Measurements from ENCODE around the gene B4GALT1.

B4GALT1 gene

DNA sequence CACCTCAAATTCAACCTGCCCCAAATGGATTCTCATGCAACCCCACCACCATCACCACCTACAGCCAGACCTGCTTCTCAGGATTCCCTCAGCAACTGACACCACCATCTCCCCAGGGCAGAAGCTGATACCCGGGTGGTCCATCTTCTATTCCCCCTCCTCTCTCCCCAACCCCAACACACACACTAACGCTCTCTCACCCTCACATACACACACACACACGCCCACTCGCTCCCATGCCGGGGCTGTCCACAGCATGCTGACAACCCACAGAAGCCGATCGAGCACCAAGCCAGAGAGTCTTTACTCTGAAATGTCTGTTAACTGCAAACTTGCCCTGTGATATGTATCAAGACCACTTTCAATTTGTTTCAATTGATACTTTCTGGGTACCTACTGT, 28.4 kb downstream of the B4GALT1 start:
- FAIRE-seq, result no peak

DNA sequence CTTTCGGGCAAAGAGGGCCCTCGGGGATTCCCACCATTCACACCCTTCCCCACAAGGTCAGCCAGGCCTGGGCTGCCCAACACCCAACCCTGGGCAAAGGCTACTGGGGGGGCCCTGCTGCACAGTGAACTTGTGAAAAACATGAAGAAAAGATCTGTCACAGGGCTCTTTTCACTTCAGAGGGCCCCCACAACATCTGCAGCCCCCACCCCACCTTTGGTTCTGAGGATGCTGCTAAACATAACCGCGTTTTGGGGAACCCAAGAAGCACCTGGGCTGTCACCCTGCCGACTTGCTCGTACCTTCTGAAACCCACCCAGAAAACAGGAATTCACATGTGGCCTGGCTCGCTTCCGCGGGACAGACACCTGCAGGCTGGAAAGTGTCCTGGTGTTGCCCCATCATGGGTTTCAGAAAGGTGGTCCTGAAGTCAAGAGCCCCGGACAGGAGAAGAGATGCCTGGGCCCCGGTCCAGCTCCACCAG, 29.3 kb downstream of the B4GALT1 start:
- no peak for FAIRE-seq

DNA sequence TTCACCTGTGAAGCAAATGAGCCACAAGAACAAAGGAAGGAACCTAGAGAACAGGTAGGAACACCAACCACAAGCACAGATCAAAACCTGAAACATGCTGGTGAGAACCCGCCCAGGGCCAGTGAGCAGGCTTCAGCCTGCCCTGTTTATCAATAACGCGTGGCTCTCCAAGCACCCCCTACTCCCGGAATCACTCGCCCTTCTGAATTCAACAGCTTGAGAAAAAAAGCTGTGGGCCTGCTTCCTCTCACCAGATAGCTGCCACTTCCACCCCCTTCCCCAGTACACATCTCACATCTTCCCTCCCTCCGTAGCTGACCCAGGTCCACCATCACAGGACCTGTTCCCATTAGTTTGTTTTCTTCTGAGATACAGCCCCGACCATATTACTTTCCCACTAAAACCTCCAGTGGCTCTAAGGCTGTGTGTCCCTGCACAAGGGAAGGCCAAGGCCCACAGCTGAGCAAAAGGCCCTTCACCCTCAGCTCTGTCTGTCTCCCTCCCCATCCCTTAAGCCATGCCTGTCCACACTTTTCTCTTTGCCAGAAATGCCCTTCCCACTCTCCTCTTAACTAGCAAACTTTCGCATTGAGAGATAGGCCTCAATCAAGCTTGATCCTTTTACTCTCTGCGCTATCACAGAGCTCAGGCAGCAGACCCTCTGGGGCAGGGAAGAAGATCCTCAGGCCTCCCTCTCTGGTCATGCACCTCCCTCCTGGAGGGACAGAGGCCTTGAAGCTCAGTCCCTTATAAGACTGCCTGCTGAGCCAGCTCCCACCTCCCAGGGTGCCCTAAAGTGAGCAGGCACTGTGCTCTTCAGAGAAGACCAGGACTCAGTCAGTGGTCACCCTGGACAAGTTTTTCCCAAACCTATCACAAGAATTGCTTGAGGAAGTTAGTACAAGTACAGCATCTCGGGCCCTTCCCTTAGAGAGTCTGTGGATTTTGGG, 30.1 kb downstream of the B4GALT1 start:
- no peak for FAIRE-seq

DNA sequence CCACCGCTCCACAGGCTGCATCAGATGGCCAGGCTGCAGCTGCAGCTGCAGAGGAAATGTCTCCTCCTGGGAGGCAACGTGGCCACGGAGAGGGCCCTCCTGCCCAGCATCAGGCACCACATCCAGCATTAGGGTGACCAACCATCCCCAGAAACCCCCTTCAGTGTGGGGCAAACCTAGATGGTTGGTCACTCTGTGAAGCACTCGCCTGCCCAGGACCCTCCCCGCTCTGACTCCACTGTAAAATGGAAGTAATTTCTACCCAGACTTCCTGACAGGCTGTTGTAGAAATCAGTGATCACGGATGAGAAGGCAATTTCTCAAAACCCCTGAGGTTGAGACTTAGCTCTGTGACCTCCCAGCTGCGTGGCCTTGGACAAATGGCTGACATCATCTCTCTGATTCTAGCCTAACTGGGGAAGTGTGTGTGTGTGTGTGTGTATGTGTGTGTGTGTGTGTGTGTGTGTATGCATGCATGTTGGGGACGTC, 31.6 kb downstream of the B4GALT1 start:
- FAIRE-seq, result no peak

DNA sequence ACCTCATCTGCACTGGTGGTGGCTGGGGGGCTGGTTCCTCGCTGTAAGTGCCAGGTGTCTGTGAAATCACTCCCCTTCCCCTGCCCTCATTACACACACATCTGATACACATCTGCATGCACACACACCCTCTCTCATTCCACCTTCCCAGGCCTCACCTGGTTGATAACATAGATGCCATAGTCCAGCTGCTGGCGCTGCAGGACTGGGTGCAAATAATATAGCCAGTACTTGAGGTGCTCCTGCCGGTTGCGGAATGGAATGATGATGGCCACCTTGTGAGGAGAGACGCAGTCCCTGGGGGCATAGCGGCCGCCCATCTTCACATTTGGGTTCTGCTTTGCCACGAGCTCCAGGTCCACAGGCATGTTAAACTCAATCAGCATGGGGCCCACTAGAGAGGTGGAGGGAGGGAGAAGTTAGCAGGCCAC, 32.1 kb downstream of the B4GALT1 start:
- FAIRE-seq, result no peak

DNA sequence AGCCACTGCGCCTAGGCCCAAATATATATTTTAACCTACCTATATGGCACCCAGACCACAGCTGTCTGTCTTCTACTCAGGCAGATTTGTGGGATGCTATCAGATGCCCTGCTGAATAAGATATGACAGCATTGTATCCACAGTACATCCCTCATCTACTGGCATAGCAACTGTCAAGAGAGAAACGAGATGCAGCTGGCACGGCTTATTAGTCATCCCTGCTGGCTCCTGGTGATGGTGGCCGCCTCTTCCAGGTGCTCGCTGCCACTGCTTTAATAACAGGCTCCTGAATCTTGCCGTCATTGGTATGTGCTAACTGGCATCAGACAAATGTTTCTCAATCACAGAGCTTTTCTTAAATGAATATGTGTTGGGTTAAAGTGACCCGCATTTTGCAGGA, 34.0 kb downstream of the B4GALT1 start:
- no peak for FAIRE-seq

DNA sequence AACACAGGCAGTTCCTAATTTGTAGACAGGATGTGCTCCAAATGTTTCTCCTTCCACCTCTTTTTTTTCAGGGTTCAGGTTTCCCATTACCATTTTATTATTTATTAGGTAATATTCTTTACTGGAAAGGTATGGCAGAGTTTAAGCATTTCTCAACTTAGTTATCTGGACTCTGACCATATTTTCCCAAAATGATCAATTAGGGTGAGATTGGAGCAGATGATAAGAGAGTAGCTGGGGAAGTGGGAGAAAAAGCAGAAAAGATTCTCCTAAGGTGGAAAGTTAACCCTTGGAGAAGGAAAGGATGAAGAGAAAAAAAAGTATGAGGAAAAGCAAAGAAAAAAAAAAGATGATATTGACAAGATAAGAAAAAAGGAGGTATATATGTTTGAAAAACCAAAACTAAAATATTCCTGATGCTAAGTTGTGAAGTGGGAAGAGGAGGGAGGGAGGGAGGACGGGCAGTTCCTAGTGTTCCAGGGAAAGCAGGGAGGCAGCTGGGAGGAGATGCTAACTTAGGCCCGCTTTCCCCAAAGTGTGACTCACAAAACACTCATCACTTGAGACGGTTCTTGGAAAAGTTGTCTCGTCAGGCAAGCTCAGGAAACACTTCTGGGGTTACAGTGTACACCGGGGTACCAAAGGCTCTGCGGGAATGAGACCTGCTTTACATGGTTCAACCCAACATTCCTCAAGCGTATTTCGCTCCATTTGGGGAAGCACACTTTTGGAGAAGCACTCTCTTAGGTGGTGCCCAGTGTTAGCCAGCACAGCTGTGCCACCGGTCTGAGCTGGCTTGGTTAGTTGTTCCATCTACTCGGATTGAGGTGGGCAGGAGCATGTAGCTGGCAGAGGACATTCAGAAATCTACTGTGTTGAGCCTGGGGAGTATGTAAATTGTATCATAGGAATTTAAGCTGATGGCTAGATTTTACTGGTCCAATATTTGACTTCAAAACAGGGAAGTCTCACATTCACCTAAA, 35.1 kb downstream of the B4GALT1 start:
- no peak for FAIRE-seq

DNA sequence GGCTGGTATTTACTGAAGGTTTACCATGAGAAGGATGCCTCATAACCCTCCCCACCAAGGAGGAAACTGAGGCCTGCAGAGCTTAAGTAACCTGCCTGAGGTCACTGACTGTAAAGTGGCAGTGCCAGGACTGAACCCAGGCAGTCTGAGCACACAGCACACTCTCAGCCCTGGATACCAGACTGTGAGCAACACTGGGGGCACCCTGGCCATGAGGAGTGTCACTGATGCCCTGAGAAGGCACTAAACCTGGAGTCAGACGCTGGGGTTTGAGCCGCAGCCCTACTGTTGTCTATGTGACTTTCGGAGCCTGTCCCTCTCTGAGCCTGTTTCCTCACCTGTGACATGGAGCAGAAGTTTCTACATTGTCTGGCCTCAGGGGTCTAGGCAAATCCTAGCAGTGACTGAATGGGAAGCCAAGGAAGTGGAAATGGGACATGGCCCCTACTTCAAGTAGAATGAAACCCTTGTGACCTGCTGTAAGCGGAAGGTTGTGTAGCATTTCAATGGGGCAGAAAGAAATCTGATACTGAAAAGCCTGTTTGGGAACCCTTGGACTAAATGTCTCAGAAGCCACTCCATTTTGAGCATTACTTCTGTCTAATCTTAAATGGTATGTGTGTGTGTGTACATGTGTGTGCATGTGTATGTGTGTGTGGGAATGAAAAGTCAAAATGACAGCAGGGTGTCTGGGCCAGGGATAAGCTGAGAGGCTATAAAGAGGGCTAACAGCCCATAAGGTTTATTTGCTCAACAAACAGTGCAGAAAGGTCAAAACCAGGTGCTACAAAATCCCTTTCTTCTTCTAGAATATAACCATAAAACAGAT, 36.0 kb downstream of the B4GALT1 start:
- FAIRE-seq, result no peak

DNA sequence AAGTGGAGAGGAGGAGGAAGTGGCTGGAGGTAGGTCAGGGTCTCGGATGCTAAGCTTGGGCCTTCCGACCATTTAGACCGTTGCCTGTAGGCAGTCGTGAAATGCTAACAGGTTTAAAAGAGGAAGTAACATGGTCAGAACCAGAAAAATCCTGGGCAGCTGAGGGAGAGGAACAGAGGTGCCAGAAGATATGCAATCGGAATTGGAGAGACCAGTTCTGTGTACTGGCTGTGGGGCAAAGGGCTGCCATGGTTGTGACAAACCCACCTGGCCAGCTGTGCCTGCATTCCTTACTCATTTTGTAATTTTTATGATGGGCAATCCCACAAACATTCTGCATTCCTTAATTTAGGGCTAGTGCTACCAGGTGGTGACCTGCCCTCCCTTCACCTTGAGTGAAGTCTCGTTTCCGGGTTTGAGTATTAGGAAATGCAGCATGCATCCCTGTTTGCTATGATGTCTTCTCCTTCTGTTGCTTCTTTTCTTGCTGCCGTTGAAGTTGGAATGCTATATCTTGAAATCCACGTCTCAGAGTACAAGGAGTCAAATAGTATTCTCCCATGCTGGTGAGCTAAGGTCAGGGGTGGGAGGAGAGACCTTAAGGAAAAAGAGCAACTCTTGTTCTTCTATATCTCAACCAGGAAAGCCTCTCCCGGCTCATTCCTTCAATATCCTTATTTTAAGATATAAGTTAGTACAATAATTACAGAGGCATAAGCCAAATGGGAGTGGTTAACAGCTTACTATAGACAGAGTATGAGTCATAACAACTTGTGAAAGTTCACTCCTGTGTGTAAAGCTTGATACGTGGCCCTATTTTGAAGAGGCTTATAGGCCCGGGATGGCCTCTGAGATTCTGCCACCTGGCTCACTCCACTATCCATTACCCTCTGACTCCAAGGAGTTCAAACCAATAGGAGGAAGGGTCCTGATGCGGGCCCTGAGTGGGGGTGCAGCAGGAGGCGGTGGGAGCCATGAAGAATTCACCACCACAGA, 37.0 kb downstream of the B4GALT1 start:
- no peak for FAIRE-seq

DNA sequence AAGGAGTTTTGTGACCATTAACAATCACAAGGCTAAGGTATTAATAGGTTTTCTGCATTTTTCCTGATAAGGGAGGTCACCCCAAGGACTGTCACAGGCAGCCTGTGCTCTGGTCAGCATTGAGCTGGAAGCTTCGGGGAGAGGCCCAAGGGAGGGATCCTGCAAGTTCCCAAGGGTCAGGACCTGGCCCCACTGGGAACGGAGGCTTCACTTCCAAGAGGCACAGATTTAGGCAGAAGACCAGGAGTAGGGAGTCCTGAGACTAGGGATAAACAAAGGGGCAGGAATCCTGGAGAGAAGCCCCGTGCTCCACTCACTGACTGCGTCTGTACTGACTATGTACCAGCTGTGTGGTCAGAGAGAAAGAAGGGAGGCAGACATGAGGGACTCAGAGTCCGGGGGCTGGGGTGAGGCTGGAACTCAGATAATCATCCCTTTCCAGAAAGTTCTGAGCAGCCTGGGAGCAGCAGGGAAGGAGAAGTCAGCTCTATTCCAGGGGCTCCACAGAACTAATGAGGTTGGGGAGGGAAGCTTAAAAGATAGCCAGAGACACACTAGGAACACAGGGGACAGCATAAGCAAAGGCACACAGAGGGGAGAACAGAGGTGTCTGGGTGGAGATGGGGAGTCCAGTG, 37.8 kb downstream of the B4GALT1 start:
- no peak for FAIRE-seq

DNA sequence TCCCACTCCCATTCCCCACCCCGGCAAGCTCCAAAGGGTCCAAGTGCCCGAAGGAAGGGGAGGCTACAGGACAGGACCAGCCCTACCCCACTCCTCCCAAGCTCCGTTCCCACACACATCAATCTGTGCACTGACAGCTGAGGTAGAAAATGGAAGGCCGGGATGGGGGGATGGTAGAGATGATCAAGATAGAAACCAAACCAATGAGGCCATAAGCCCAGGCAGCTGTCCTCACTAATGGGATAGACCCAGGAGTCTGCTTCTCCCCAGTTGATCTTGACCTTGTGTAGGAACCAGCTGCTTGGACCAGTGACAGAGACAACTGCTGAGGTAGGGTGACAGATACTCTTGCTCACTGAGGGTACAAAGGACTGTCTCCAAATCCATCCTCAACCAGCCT, 38.6 kb downstream of the B4GALT1 start:
- no peak for FAIRE-seq

DNA sequence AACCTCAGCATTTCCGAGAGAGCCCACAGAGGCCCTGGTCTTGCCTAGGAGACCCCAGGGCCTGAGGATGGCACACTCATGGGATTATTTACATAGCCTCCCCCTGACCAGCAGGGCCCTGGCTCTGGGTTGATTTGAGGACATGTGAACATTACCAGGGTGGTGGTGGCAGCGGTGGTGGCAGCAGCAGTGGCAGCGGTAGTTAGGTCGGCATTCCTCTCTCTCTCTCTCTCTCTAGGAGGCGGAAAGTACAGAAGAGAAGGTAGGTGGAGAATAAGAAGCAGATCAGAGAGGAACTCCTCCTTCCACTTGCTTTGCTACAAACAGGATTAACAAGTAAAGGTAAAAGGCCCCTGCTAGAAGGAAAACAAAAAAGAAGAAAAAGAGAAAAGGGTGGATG, 39.3 kb downstream of the B4GALT1 start:
- no peak for FAIRE-seq

DNA sequence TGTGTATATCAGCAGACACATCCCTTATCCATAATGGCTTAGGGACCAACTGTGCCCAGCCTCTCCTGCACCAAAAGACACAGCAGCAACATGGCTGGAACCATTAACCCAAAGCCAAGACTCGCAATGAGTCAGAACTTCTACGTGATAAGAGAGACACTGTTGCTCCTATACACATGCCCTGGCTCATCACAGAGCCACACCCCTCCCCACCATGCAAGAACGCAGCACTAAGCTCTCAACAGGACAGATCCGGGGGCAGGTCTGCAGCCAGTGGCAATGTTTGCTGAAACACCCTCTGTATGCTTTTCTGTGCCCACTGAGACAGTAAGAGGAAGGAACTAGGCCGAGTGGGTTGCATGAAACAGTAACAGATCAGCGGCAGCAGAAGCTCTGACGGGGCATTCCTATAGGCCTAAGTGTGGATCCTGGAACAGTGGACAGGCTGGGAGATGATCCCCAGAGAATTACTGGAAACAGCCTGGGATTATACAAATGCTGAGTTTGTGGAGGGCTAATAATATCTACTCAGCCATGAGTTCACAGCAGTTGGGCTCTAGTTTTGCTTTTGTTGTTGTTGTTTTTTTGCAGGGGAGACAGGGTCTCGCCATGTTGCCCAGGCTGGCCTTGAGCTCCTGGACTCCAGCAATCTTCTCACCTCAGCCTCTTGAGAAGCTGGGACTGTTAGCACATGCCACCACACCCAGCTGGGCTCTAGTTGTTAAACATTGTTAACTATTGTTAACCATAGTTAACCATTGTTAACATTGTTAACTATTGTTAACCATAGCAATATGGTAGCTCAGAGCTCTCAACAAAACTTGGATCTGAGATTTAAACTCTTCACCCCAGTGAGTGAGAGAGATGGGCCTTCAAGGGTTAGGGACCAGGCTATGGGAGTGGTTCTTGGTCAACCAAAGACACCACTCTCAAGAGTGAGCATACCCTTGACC, 41.0 kb downstream of the B4GALT1 start:
- no peak for FAIRE-seq

DNA sequence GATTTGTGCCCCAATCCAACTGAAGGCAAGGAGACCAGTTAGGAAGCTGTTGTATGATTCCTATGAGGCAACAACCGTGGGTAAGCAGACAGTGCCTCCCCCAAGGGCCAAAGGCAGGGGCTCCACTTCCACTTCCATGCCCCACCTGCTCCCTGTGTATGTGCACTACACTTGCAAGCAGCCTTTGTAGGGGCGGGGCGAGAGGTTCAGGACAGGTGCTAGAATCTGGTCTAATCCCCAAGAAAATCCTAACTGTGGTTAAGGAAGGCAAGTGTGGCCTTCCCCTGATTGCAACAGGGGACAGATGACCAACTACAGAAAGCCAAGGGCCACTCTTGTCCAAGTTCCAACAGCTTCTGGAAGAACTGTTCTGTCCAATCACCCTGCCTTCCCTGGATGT, 41.7 kb downstream of the B4GALT1 start:
- no peak for FAIRE-seq

DNA sequence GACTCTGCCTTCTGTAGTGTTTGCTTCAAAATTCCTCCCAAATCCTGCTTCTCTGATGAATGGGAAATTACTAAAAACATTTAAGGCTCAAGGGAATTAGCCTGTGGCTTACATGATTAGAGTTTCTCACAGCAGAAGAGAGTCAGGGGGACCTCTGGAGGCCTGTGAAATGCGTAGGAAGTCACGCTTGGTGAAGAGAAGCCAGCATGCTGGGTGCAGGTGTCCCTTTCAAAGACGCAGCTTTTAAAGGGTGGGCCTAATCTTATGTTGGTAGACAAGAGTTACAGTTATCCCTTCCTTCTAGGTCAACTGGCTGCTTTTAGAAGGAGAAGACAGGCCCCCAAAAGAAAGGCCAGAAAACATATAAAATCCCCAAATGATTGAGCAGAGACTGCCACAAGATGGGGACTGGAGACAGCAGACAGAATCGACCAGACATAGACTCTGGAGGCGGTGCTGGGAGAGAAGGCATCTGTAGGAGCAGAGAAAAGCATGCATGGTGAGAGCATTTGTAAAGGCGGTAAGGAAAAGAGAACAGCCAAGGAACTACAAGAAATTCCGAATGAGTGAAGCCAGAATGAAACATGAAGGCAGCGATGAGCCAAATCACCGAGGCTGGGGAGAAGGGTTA, 42.3 kb downstream of the B4GALT1 start:
- no peak for FAIRE-seq

DNA sequence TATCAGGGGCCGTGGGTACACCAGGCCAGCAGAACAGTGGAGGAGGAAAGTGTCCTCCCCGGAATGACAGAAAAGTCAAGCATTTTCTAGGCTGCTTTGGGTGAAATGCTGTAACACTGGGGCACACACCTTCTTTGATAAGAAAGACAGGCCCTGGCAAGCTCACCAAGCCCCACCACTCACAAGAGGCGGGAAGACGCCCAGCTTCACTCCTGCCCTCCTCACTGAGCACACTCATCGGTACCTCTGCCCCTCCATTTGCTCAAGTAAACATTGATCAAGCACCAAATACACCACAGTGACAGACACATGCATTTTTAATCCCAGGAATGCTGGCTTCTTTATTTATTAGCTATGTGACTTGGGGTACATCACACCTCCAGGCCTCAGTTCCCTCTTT, 43.1 kb downstream of the B4GALT1 start:
- no peak for FAIRE-seq

DNA sequence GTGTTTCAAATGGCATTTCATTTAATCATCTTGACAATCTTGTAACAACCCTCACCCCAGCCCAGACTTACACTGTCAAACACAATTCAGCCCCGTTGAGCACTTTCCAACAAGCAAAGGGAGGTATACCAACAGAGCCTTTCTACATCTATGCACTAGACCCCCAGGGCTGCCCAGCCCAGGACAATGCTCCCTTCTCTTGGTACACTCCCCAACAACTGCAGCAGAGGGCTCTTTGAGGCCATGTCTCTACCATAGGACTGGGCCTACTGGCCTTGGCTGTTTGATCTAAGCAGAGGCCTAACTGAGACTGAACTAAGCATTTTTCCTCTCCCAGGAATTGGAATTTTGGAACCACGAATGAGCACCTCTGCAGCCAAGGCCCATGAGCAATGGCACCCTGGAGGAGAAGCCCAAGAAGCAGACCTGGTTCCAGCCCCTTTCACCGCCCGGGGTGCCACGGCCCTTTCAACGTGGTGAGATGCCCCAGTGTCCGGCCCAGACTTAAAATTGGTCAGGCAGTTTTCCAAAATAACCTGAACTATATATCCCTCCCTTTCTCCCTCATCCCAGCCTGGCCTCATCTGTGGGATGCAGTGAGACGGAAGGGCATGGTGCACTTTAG, 43.6 kb downstream of the B4GALT1 start:
- no peak for FAIRE-seq

DNA sequence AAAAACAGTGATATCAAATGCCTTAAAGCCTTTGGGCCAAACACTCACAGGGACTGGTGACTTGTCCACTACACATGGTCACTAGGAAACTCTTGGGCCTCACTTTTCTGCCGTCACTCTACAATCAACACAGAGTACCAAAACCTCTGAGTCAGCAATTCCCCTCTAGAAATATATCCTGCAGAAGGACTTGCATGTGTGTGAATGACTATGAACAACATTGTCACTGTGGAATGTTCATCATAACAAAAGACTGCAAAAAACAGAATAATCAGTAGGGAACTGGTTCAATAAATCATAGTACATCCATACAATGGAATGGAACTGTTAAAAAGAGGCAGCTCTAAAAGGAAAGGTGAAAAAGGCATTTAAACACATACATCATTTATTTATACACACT, 46.5 kb downstream of the B4GALT1 start:
- no peak for FAIRE-seq

All from endometrium (tissue), 2 donors.